ENCODE results near the gene PHKG1. TPM values are rescaled to one million over a fixed set of nuclear protein-coding genes. Genes with fewer than 3 reads are reported as not detected.
"Not testable (repeated sequence)": the region's sequence is repeated elsewhere in the genome, so short reads cannot be mapped to it uniquely, and the experiment has no call there.

Gene PHKG1
- total RNA-seq, 2 donors from 2014 or later: 1.6 to 6.2 TPM

- peak overlapping the region in 1 of 2 donors; percentile 6 for H3K27ac Mint-ChIP-seq
- peaks cover 6 to 8% of the 10 kb centered on the region in 2 donors for H3K4me1 Mint-ChIP-seq (ENCODE audit: low read depth in 2 of 2)
- no peak overlapping the region for H3K4me3 Mint-ChIP-seq
- H3K27me3 Mint-ChIP-seq: no peaks in the 10 kb centered on the region
- peaks cover 10% of the 10 kb centered on the region for H3K36me3 Mint-ChIP-seq
- DNase-seq (ENCODE audit: low spot score) (peak; percentile 83), ATAC-seq (peak; percentile 84 to 90)
- no peaks in the 10 kb centered on the region for H3K9me3 Mint-ChIP-seq
These were observed 18.4 kb downstream of the PHKG1 start for GRCh38 chr7:56074371-56074791.

- ATAC-seq; H3K9me3 Mint-ChIP-seq; H3K27ac Mint-ChIP-seq; H3K27me3 Mint-ChIP-seq; DNase-seq (ENCODE audit: low spot score); H3K4me3 Mint-ChIP-seq: not testable (repeated sequence)
- Mint-ChIP-seq H3K4me1 (ENCODE audit: low read depth in 2 of 2) (peaks cover 25 to 29% of the 10 kb centered on the region in 2 donors), H3K36me3 (peaks cover 32% of the 10 kb centered on the region)
These were observed 26.4 kb downstream of the PHKG1 start for GRCh38 chr7:56066376-56066775.

GRCh38 chr7:56063882-56064625 is 28.7 kb downstream of the PHKG1 start, which contains the start of gene SUMF2:
TSS of gene SUMF2 (plus strand) at chr7:56064286. CDS start at chr7:56064312, 26 bp downstream.
- Mint-ChIP-seq H3K4me3 (peak within 1 kb of the TSS; percentile 91), H3K9me3 (no peaks in the 10 kb centered on the region), H3K27me3 (no peaks in the 10 kb centered on the region), H3K27ac (peak within 1 kb of the TSS; percentile 92 to 98), H3K4me1 (ENCODE audit: low read depth in 2 of 2) (peaks cover 25 to 29% of the 10 kb centered on the region in 2 donors), H3K36me3 (peaks cover 34% of the 10 kb centered on the region)
- peak; percentile 95 to 96 for ATAC-seq
- DNase-seq (ENCODE audit: low spot score): peak; percentile 94

- DNase-seq (ENCODE audit: low spot score) (no peak), ATAC-seq (no peak)
- Mint-ChIP-seq H3K27ac (peak overlapping the region; percentile 92 to 98), H3K9me3 (no peaks in the 10 kb centered on the region), H3K4me3 (peak overlapping the region; percentile 91), H3K4me1 (ENCODE audit: low read depth in 2 of 2) (peaks cover 25 to 27% of the 10 kb centered on the region in 2 donors), H3K36me3 (peaks cover 33% of the 10 kb centered on the region), H3K27me3 (no peaks in the 10 kb centered on the region)
These were observed 29.3 kb downstream of the PHKG1 start for GRCh38 chr7:56063500-56063881.

GRCh38 chr7:56062382-56062781 is 30.4 kb downstream of the PHKG1 start:
- Mint-ChIP-seq H3K4me3 (peak overlapping the region; percentile 91), H3K36me3 (peaks cover 41% of the 10 kb centered on the region), H3K9me3 (no peaks in the 10 kb centered on the region), H3K27me3 (no peaks in the 10 kb centered on the region), H3K4me1 (ENCODE audit: low read depth in 2 of 2) (peaks cover 27 to 30% of the 10 kb centered on the region in 2 donors), H3K27ac (peak overlapping the region; percentile 92 to 98)
- DNase-seq (ENCODE audit: low spot score): no peak
- no peak for ATAC-seq

GRCh38 chr7:56053993-56054392 is 38.8 kb downstream of the PHKG1 start:
- Mint-ChIP-seq H3K9me3 (no peaks in the 10 kb centered on the region), H3K27ac (peak overlapping the region; percentile 74 to 87), H3K4me3 (peak overlapping the region; percentile 89), H3K36me3 (peaks cover 40% of the 10 kb centered on the region), H3K27me3 (no peaks in the 10 kb centered on the region), H3K4me1 (ENCODE audit: low read depth in 2 of 2) (peaks cover 20 to 35% of the 10 kb centered on the region in 2 donors)
- ATAC-seq: no peak
- no peak for DNase-seq (ENCODE audit: low spot score)

- Mint-ChIP-seq H3K36me3 (peaks cover 38% of the 10 kb centered on the region), H3K9me3 (no peaks in the 10 kb centered on the region), H3K4me3 (peak overlapping the region; percentile 89), H3K4me1 (ENCODE audit: low read depth in 2 of 2) (peaks cover 20 to 35% of the 10 kb centered on the region in 2 donors), H3K27me3 (no peaks in the 10 kb centered on the region), H3K27ac (peak overlapping the region; percentile 74 to 87)
- no peak for DNase-seq (ENCODE audit: low spot score)
- no peak for ATAC-seq
These were observed 39.4 kb downstream of the PHKG1 start for GRCh38 chr7:56053379-56053778.

GRCh38 chr7:56051339-56052191 is 41.2 kb downstream of the PHKG1 start, which contains the start of the genes CCT6A and PSPH:
TSS of gene CCT6A (plus strand) at chr7:56051765. CDS start at chr7:56051849, 84 bp downstream.
TSS of gene PSPH (minus strand) at chr7:56051444. CDS start at chr7:56021212, 30,232 bp downstream.
- Mint-ChIP-seq H3K4me3 (peak within 1 kb of the TSS; percentile 89), H3K27ac (peak within 1 kb of the TSS; percentile 74 to 87), H3K36me3 (peaks cover 27% of the 10 kb centered on the region), H3K9me3 (no peaks in the 10 kb centered on the region), H3K27me3 (no peaks in the 10 kb centered on the region), H3K4me1 (ENCODE audit: low read depth in 2 of 2) (peaks cover 17 to 31% of the 10 kb centered on the region in 2 donors)
- ATAC-seq: peak; percentile 98 to 99
- DNase-seq (ENCODE audit: low spot score): peak; percentile 95

- peak overlapping the region; percentile 89 for H3K4me3 Mint-ChIP-seq
- H3K36me3 Mint-ChIP-seq: peaks cover 27% of the 10 kb centered on the region
- no peaks in the 10 kb centered on the region for H3K27me3 Mint-ChIP-seq
- DNase-seq (ENCODE audit: low spot score) (no peak), ATAC-seq (no peak)
- peaks cover 15 to 31% of the 10 kb centered on the region in 2 donors for H3K4me1 Mint-ChIP-seq (ENCODE audit: low read depth in 2 of 2)
- H3K9me3 Mint-ChIP-seq: no peaks in the 10 kb centered on the region
- H3K27ac Mint-ChIP-seq: peak overlapping the region; percentile 74 to 87
These were observed 41.8 kb downstream of the PHKG1 start for GRCh38 chr7:56051053-56051338.

GRCh38 chr7:56048763-56049162 is 44.0 kb downstream of the PHKG1 start:
- not testable (repeated sequence) for H3K27ac Mint-ChIP-seq; H3K27me3 Mint-ChIP-seq; H3K36me3 Mint-ChIP-seq; H3K9me3 Mint-ChIP-seq; DNase-seq (ENCODE audit: low spot score); ATAC-seq; H3K4me3 Mint-ChIP-seq
- peaks cover 9 to 13% of the 10 kb centered on the region in 2 donors for H3K4me1 Mint-ChIP-seq (ENCODE audit: low read depth in 2 of 2)

- Mint-ChIP-seq H3K27ac (no peak overlapping the region), H3K9me3 (no peaks in the 10 kb centered on the region), H3K36me3 (peaks cover 4% of the 10 kb centered on the region), H3K4me3 (no peak overlapping the region), H3K4me1 (ENCODE audit: low read depth in 2 of 2) (peaks cover 7 to 8% of the 10 kb centered on the region in 2 donors), H3K27me3 (no peaks in the 10 kb centered on the region)
- DNase-seq (ENCODE audit: low spot score) (no peak), ATAC-seq (no peak)
These were observed 44.5 kb downstream of the PHKG1 start for GRCh38 chr7:56048245-56048644.

GRCh38 chr7:56047446-56048116 is 45.2 kb downstream of the PHKG1 start:
- H3K4me3 Mint-ChIP-seq; H3K4me1 Mint-ChIP-seq (ENCODE audit: low read depth in 2 of 2); H3K27me3 Mint-ChIP-seq; H3K36me3 Mint-ChIP-seq; ATAC-seq; H3K27ac Mint-ChIP-seq; H3K9me3 Mint-ChIP-seq; DNase-seq (ENCODE audit: low spot score): not testable (repeated sequence)

- no peaks in the 10 kb centered on the region for H3K9me3 Mint-ChIP-seq
- no peaks in the 10 kb centered on the region for H3K27me3 Mint-ChIP-seq
- no peaks in the 10 kb centered on the region for H3K36me3 Mint-ChIP-seq
- DNase-seq (ENCODE audit: low spot score) (no peak), ATAC-seq (no peak)
- H3K4me3 Mint-ChIP-seq: no peak overlapping the region
- peak overlapping the region in 1 of 2 donors; percentile 64 for H3K27ac Mint-ChIP-seq
- H3K4me1 Mint-ChIP-seq (ENCODE audit: low read depth in 2 of 2): peaks cover 7% of the 10 kb centered on the region in 2 donors
These were observed 45.9 kb downstream of the PHKG1 start for GRCh38 chr7:56046721-56047445.
